HTERT RPE-1 (cell line): Measurements from ENCODE around the gene ZNF513.
"Not testable (repeated sequence)": the region's sequence is repeated elsewhere in the genome, so short reads cannot be mapped to it uniquely, and the experiment has no call there.

Experiments used
- in situ Hi-C: fragments of 300-500 bp; cut with MboI; formaldehyde crosslinking; loops from 4 replicates; pipeline ENCODE4 v1.14.3; 2020; ENCODE audit warnings: low sequenced_read_pairs

ZNF513 gene, protein sequence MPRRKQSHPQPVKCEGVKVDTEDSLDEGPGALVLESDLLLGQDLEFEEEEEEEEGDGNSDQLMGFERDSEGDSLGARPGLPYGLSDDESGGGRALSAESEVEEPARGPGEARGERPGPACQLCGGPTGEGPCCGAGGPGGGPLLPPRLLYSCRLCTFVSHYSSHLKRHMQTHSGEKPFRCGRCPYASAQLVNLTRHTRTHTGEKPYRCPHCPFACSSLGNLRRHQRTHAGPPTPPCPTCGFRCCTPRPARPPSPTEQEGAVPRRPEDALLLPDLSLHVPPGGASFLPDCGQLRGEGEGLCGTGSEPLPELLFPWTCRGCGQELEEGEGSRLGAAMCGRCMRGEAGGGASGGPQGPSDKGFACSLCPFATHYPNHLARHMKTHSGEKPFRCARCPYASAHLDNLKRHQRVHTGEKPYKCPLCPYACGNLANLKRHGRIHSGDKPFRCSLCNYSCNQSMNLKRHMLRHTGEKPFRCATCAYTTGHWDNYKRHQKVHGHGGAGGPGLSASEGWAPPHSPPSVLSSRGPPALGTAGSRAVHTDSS

DNA sequence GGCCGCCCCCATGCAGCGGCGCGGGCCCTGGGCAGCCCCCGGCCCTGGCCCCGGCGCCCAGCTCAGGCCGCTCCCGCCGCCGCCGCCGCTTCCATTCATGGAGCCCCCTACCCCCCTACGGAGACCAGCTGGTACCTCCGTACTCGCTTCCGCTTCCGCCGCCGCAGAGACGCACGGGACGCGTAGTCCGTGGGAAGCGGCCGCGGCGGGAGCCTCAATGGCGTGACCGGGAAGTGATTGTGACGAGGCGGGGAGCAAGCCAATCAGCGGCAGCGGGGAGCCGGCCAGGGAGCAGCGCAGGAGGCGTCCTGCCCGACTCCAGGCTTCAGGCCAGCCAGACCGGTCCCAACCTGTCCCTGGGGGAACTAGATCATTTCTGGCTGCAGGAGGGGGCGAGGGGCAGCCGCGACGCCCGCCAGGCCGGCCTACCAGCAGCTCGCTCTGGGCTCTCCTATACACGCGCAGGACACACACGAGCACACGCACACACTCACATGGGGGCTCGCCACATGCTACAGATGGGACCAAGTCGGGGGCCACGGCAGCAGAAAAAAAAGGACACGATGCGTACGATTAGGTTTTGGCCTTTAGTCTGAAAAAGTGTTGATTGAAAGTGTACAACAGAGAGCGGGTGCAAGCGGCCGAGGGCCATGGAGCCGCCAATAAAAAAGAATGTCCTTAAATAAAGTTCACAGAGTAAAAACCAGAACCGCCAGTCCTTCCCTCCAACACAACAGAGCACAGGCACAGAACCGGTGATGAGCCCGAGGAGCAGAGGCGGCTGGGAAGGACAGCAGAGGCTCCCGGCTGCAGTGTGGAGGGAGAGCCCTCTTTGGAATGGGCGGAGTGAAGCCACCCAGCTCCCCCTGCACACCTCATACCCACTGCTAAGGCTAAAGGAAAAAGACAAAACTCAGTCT is at the start of gene ZNF513:
Gene ZNF513, minus strand, starts transcription at position 109 of the 920 bp plus-strand sequence. CDS start 208 bp downstream, outside the sequence.
- in situ Hi-C loops: no loop called here

DNA sequence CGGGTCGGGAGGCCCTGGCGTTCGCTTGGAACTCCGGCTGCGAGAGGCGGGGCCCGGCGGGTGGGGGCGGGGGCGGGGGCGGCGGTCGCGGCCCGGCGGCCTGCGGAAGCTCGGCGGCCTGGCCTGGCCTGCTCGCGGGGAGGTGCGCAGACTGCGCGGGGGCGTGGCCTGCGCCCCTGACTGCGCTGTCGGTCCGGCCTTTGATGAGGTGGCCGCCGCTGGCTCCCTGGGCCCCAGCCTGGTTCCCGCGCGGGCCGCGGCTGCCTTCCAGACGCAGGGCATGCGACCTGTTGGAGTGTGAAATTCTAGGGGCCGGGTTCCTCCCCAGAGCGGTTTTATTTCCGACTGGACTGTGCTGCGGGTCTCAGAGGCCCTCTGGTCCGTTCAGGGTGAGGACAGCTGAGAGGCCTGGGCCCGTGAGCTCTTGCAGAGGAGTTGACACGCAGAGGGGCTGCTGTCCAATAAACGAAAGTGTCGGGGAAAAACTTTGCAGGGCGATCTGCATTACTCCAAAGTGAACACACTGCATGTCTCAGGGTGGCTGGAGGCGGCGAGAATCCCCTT is 48.5 kb upstream of the ZNF513 start:
- in situ Hi-C loops: no loop called here

DNA sequence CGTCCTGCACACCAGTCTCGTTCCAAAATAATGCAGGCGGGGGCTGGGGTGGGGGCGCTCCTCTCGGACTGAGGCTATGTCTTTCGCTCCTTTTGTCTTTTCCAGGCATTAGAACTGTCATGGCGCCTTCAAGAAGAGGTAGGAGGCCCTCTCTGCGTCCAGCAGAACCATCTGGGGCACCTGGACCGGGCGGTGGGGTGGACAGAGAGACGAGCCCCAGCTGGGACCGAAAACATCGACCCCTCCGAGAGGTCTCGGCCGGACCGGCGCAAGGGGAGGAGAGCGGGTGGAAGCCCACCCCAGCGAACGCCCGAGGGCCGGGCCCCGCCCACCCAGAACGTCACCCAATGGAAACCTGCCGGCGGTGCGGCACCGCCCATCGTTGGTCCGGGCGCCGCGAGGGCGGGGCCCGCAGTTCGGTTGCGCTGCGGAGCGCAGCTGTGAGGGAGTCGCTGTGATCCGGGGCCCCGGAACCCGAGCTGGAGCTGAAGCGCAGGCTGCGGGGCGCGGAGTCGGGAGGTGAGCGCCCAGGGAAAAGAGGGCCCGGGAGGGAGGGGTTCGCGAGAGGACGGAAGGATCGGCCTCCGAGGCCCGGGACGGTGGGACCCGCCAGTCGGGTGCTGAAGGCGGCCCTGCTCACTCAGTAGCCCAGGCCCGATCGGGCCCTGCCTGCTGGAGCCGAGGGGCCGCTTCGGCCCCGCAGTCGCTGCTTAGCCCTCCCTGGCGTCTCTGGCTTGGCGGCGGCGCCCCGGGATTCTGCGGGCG is 47.9 kb upstream of the ZNF513 start, which contains the start of gene NRBP1:
Gene NRBP1, plus strand, starts transcription at position 419 of the 765 bp plus-strand sequence. CDS start 4,643 bp downstream, outside the sequence.
- in situ Hi-C loops: no loop called here

DNA sequence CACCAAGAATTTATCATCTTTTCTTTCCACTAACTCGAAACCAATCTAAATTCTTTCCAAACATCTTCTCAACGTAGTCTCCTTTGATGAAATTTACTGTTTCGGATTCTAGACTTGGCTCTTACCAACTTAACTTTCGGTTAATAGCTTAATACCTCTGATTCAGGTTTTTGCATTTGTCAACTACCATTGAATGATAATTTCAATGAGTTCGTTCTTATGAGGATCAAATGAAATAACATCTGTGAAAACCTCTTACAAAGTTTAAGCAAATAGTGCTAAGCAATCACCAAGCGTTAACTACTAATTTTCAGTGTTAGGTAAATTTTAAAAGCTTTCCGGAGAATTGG is 47.3 kb upstream of the ZNF513 start:
- in situ Hi-C loops: no loop called here

DNA sequence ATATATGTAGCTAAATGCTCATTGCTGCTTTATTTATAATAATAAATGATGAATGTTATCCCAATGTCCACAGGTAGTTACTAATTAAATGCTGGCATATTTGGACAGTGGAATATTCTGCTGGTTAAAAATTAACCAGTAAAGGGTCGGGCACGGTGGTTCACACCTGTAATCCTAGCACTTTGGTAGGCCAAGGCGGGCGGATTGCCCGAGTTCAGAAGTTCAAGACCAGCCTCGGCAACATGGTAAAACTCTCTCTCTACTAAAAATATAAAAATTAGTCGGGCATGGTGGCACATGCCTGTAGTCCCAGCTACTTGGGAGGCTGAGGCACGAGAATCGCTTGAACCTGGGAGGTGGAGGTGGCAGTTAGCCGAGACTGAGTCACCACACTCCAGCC is 44.5 kb upstream of the ZNF513 start:
- in situ Hi-C loops: not testable (repeated sequence)

DNA sequence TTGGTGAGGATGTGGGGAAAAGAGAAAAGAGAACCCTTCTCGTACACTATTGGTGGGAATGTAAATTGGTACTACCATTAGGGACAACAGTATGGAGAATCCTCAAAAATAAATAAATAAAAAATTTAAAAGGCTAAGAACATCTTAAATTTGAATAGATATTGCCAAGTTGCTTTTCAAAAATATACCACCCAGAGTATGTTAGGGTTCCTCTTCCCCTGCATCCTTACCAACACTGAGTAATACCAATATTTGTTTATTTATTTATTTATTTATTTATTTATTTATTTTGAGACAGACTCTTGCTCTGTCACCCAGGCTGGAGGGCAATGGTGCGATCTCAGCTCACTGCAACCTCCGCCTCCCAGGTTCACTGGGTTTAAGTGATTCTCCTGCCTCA is 42.4 kb upstream of the ZNF513 start:
- in situ Hi-C loops: no loop called here

DNA sequence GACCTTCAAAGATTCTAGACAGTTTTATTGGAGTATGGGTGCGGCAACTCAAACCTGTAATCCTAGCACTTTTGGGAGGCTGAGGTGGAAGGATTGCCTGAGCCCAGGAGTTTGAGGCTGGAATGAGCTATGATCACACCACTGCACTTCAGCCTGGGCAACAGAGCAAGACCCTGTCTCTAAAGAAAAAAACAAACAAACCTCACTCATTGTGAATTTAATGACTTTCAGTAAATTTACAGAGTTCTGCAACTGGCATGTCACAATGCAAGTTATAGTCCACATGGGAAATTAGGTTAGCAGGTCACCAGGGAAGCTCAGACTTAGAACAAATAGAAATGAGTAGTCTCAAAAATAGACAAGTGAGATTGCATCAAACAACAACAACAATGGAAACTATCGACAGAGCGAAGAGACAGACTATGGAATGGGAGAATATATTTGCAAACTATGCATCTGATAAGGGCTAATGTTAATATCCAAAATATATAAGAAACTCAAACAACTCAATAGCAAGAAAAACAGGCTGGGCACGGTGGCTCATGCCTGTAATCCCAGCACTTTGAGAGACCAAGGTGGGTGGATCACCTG is 41.2 kb upstream of the ZNF513 start:
- in situ Hi-C loops: no loop called here

DNA sequence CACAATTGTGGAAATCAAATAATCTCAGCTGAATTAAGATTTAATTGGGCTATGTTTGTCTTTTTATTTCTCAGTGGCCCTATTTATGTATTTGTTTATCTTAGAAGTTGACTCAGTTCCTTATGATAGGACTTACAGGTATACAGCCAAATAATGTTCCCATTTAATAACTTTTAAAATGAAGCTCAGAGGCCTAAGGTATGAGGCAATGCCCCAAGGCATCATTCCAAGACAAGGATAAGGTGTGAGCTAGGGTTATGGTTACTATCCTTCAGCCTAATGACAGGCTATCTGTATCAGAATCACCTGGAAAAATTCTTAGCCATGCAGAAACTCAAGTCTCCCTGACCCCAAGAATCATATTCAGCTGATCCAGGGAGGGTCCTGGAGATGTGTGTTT is 40.5 kb upstream of the ZNF513 start:
- in situ Hi-C loops: no loop called here

DNA sequence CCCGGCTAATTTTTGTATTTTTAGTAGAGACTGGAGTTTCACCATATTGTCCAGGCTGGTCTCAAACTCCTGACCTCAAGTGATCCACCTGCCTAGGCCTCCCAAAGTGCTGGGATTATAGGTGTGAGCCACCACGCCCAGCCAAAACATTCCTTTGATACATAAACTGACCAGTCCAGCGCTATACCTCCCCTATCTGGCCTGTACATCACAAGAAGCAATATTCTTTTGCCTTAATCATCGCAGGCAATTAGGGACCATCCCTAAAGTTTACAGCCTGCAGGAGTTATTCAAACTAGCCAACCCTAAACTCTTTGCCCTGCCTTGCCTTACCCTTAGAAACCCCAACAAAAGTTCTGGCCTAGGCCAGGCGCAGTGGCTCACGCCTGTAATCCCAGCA is 35.6 kb upstream of the ZNF513 start:
- in situ Hi-C loops: no loop called here

DNA sequence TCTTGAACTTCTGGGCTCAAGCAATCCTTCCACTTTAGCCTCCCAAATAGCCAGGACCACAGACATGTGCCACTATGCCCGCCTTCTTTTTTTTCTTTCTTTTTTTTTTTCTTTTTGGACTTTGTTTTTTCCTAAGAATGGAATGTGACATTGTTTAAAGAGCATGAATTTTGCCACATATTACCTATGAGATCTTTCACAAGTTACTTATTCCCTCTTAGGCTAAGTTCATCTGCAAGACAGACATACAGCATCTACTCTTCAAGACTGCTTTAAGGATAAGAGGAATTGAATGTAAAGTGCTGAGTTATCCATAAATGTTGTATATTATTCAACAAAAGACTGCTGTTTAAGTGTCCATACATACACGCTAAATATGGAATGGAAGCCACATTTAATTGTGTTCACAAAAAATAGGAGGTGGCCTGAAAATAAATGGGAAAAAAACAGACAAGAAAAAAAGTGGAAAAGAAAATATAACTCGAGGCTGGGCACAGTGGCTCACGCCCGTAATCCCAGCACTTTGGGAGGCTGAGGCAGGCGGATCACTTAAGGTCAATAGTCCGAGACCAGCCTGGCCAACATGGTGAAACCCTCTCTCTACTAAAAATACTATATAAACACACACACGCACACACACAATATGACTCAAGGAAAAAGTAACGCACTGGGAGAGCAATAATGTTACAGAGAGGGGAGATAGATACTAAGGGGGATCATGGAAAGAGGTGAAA is 32.1 kb upstream of the ZNF513 start:
- in situ Hi-C loops: no loop called here

DNA sequence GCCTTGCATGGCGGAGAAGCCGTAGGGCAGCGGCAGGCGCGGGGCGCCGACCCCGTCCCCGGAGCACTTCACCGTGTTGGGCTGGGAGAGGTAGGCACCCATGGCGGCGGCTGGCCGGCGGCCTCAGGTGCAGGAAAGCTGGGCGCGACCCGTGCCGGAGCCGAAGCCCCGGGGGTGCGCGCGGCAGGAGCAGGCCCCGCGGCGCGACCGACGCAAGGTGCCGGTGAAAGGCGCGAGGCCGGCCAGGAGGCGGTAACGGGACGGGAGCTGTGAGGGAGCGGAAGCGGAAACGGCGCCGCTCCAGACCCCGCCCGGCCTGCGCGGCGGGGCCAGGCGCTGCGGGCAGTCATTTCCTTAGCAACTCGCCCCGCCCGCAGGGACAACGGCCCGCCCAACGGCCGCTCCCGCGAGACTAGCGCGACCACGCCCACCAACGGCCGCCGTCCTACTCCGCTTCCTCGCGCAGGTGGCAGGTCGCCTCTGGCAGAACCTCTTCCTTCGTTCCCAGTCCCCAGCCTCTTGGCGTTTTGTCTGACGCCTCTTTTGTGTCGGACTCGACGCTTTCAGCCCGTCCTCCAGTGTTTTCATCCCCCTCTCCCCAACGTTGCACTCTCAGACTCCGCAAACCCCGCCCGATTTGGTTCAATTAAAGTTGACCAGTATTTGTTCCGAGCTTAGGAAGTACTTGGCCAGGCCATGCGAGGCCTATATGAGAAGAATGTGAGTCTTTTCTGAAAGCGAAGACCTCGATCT is 29.0 kb upstream of the ZNF513 start, which contains the start of gene PPM1G:
Gene PPM1G, minus strand, starts transcription at position 271 of the 753 bp plus-strand sequence. Its CDS starts 169 bp downstream, at position 102.
- in situ Hi-C loops: no loop called here

DNA sequence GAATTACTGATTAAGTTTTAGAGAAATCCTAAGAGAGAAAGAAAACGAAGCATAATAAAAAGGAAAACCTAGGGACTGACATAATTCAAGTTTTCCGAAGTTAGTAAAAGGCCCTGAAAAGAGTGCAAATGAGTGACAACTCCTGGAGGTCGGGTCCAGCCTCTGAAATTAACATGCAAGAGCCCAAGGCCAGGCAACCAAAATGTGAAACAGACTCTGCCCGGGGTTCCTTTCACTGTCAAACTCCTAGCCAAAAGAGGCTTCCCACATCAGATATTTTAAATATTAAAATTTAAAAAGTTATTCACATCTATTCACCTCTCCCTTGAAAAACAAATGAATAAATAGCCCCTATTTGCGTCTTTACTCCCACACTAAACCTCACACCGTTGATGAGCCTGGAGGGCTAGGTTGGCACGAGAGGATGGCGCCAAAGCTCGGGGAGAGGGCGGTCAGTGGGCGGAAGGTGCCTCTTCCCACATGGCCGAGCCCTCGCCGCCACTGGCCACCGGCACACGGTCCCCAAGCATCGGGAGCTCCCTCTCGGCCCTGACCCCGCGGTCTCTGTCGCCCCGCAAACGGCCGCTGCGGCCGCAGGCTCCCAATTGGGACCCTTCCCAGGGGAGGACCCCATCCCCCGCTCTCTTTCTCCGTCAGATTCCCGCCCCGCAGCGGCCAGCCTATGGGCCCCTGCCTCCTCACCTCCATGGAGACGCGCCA is 28.2 kb upstream of the ZNF513 start:
- in situ Hi-C loops: no loop called here

DNA sequence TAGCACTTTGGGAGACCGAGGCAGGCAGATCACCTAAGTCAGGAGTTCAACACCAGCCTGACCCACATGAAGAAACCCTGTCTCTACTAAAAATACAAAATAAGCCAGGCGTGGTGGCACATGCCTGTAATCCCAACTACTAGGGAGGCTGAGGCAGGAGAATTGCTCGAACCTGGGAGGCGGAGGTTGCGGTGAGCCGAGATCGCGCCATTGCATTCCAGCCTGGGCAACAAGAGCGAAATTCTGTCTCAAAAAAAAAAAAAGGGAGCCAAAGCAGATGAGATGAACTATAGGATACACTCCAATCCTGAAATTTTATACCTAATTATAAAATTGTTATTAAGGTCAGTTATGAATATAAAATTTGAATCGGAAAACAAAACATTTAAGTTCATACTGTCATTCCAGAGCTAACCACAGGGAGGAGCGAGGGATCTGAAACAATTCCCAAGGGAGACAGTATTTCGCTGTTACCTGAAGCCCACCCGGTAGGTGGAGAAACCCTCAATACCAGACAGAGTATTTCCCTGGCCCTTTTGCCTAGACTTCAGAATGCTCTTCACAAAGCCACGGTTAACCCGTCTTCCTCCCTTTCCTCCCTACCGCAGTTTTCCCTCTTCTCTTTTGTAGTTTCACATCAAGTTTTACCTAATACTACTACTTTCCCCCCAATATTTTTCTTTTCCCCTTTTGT is 27.4 kb upstream of the ZNF513 start:
- in situ Hi-C loops: no loop called here

DNA sequence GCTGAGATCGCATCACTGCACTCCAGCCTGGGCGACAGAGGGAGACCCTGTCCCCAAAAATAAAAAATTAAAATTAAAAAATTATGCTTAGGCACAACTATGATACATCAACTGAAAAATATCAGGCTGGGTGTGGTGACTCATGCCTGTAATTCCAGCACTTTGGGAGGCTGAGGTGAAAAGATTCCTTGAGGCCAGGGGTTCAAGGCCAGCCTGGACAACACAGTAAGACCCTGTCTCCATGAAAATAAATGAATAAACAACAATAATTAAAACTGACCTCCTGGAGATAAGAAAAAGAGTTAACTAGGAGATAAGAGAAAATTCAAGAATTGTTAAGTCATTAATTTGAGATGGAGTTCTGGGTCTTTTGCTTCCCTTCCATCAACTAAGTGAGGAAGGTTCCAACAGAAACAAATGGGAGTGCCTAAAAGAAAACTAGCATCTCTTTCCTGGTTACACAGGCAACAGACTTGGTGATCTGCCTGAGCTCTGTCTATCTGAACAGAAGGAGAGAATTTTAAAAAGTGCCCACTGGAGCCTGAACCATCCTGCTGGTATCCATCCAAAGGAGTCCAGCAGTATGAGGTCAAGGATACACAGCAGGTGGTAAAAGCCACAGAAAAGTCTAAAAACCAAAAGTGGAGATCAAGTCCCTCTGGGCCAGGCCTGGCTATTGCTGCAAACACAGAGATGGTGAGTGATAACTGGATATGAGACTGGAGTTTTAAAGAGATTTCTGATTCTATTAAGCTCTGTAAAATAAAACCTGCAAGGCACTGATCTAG is 20.0 kb upstream of the ZNF513 start:
- in situ Hi-C loops: no loop called here

DNA sequence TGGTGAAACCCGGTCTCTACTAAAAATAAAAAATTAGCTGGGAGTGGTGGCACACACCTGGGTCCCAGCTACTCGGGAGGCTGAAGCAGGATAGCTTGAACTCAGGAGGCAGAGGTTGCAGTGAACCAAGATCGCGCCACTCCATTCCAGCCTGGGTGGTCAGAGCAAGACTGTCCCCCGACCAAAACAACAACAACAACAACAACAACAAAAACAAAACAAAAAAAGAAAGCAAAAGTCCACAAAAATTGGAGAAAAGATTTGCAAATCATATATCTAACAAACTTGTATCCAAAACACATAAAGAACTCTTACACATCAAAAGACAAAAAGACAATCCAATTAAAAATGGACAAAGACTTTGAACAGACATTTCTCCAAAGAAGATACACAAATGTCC is 18.4 kb upstream of the ZNF513 start:
- in situ Hi-C loops: no loop called here

DNA sequence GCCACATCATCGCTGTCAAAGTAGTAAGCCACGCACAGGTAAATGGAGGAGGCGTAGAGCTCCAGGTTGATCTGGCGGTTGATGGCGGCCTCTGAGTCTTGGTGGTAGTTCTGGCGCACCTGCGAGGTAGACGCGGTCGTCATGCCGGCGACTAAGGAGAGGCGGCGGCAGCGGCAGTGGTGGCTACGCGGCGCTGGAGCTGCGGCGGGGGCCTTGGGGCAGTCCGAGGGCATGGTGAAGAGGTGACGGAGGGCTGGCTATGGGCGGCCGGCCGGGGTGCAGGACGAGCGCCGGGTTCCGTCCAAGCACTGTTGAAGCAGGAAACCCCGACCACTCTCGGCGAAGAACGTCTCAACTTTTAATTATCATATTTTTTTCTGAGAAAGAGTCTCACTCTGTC is 12.7 kb upstream of the ZNF513 start:
- in situ Hi-C loops: no loop called here
